ENCODE data around the gene UBR3.
"Not testable (repeated sequence)": the region's sequence is repeated elsewhere in the genome, so short reads cannot be mapped to it uniquely, and the experiment has no call there.

Gene UBR3, protein sequence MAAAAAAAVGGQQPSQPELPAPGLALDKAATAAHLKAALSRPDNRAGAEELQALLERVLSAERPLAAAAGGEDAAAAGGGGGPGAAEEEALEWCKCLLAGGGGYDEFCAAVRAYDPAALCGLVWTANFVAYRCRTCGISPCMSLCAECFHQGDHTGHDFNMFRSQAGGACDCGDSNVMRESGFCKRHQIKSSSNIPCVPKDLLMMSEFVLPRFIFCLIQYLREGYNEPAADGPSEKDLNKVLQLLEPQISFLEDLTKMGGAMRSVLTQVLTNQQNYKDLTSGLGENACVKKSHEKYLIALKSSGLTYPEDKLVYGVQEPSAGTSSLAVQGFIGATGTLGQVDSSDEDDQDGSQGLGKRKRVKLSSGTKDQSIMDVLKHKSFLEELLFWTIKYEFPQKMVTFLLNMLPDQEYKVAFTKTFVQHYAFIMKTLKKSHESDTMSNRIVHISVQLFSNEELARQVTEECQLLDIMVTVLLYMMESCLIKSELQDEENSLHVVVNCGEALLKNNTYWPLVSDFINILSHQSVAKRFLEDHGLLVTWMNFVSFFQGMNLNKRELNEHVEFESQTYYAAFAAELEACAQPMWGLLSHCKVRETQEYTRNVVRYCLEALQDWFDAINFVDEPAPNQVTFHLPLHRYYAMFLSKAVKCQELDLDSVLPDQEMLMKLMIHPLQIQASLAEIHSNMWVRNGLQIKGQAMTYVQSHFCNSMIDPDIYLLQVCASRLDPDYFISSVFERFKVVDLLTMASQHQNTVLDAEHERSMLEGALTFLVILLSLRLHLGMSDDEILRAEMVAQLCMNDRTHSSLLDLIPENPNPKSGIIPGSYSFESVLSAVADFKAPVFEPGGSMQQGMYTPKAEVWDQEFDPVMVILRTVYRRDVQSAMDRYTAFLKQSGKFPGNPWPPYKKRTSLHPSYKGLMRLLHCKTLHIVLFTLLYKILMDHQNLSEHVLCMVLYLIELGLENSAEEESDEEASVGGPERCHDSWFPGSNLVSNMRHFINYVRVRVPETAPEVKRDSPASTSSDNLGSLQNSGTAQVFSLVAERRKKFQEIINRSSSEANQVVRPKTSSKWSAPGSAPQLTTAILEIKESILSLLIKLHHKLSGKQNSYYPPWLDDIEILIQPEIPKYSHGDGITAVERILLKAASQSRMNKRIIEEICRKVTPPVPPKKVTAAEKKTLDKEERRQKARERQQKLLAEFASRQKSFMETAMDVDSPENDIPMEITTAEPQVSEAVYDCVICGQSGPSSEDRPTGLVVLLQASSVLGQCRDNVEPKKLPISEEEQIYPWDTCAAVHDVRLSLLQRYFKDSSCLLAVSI (N-terminal part only)

GRCh38 chr2:169827272-169828140 lies at the start of gene UBR3:
Gene UBR3, plus strand, starts transcription at chr2:169827454. Its CDS starts 54 bp downstream, at chr2:169827508.
- DNase-seq: peak; percentile 87

GRCh38 chr2:169778446-169778845 lies 48.8 kb upstream of the UBR3 start:
- no peak for DNase-seq

DNA sequence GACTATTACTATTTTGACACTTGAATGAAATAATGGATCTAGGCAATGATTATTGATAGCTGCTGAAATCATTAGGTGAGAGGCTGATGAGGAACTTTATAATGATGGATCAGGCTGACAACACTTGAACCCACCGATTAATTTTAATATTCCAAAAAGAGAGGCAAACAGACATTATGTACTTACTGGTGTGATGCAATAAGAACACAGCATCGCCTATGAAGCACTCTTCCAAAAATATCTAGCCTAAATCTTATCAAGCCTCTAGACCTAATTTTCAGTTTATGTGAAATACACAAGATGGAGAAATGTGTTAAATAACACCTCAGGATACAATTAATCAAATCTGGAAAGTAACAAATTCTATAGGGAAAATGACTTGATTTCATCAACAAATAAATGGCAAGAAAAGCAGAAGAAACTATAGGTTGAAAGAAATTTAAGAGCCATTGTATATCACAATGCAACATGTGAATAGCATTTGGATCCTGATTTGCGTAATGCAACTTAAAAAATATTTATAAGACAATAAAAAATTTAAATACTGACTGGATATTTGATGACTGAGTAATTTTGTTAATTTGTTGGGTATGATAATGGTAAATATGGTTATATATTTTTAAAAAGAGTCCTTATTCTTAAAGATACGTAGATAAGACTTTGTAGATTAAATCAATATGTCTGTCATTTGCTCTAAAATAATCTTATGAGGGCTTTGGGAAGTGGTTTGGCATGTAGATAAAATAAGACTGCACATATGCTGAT lies 45.8 kb upstream of the UBR3 start:
- no peak for DNase-seq

DNA sequence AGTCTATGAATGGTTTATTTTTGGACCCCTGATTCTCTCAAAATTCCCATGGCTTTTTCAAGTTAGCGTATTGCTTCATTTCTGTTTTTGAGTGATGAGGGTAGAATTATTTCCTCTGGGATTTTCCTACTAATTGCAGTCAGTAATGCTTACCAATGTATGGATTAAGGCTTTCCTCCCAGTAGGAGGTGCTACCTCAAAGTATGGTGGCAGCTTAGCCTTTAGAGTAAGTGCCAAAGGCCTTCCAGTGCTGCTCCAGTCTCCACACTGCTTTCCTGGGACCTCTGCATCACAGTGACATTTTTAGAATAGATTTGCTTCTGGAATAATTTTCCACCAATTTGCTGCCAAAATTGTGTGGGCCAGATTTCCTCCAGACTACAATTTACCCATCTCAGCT lies 44.7 kb upstream of the UBR3 start:
- DNase-seq: no peak

- DNase-seq: no peak
These were observed 36.7 kb upstream of the UBR3 start for GRCh38 chr2:169790581-169790980.

GRCh38 chr2:169795181-169795580 lies 32.1 kb upstream of the UBR3 start:
- DNase-seq: no peak

GRCh38 chr2:169796441-169796840 lies 30.8 kb upstream of the UBR3 start:
- no peak for DNase-seq

DNA sequence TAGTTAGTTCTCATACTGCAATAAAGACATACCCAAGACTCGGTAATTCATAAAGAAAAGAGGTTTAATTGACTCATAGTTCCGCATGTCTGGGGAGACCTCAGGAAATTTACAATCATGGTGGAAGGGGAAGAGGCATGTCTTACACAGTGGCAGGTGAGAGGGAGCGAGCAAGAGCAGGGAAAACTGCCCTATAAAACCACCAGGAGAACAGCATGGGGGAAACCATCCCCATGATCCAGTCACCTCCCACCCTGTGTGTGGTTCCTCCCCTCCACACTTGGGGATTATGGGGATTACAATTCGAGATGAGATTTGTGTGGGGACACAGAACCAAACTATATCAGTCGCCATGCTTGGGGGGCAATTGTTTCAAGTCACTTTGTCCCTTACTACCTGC lies 29.7 kb upstream of the UBR3 start:
- DNase-seq: no peak

DNA sequence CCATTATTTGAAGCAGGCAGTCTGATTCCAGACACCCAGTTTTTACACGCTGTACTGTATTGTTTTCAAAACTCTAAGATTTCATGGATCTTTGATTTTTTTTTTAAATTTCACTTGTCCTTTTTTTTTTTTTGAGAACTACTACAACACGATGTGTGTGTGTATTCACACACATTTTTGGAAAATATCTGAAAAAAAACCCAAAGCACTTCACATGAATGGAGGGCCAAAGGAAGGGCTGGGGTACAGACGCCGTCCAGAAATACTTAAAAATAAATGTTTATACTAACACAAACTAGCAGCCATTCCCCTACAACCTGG lies 28.9 kb upstream of the UBR3 start:
- no peak for DNase-seq

DNA sequence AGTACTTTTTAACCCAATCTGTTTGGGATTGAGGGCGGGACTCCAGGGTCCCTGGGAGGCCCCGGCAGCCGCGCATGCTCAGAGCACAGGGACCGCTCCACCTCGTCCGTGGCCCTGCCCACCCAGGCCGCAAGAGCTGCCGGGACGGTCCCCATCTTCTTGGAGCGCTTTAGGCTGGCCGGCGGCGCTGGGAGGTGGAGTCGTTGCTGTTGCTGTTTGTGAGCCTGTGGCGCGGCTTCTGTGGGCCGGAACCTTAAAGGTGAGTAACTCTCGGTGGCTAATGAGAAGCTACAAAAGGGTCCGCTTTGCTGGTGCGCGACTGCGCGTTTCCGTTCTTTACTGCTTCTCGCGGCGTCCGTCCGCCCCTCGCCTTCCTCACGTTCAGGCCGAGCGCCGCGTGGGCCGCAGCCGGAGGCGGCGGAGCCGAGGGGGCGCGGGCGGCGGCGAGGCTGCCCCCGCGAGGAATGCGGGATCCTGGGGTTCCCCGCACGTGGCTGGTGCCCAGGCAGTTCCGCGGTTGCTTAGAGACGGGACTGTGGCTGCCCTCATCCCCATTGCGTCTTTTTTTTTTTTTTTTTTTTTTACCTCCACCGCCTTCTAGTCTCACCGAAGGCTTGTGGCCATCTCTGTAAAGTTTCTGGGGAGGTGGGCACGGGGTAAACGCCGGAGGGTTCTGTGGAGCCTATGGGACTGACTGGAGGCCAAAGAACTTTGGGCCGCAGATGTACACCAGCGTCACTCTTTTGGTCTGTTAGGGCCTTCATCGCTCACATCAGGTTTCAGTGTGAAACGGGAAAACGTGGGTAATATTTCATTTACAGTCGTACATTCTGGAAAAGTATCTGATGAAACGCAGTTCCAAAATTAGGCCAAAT lies 28.3 kb upstream of the UBR3 start, which contains the start of gene SSB:
TSS of gene SSB (plus strand) at position 154 of the 875 bp plus-strand sequence. CDS start 2,090 bp downstream, outside the sequence.
- peak; percentile 66 for DNase-seq

DNA sequence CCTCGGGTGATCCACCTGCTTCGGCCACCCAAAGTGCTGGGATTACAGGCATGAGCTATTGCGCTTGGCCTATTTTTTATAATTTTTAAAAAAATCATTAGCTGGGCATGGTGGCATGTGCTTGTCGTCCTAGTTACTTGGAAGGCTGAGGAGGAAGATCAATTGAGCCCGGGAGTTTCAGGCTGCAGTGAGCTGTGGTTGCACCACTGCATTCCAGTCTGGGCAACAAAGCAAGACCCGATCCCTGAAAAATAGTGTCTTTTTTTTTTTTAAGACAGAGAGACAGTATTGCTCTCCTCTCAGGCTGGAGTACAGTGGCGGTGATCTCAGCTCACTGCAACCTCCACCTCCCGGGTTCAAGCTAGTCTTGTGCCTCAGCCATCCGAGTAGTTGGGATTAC lies 23.8 kb upstream of the UBR3 start:
- DNase-seq: no peak

DNA sequence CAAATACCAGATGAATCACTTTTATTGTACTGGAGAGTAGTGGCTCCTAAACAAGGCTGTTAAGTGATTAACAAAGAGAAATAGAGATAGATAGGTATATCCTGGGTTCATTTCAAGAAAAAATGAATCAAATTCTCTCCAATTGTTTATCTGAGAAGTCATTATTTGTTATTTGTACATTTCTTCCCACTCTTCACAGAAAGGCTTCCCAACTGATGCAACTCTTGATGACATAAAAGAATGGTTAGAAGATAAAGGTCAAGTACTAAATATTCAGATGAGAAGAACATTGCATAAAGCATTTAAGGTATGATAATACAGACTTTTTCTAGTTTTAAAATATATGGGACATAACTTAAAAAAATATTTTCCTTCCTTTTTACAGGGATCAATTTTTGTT lies 20.7 kb upstream of the UBR3 start:
- DNase-seq: no peak

DNA sequence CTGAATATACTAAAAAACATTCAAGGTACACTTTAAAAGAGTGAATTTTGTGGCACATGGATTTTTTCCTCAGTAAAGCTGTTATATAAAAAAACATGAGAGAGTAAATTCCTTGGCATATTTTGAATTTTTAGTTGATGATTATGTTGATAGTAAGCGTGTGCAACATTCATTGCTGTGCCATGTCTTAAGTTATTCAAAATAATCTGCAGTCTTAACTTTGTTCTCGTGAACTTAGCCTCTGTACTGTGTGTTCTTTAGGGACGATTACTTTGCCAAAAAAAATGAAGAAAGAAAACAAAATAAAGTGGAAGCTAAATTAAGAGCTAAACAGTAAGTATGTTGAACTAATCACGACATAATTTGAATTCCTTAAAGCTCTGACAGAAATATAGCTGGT lies 19.0 kb upstream of the UBR3 start:
- DNase-seq: no peak

- DNase-seq: no peak
These were observed 11.4 kb upstream of the UBR3 start for GRCh38 chr2:169815849-169816248.

GRCh38 chr2:169816961-169817360 lies 10.3 kb upstream of the UBR3 start:
- not testable (repeated sequence) for DNase-seq

DNA sequence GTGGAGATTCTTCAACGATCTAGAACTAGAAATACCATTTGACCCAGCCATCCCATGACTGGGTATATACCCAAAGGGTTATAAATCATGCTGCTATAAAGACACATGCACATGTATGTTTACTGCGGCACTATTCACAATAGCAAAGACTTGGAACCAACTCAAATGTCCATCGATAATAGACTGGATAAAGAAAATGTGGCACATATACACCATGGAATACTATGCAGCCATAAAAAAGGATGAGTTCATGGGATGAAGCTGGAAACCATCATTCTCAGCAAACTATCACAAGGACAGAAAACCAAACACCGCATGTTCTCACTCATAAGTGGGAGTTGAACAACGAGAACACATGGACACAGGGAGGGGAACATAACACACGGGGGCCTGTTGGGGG lies 9.9 kb upstream of the UBR3 start:
- not testable (repeated sequence) for DNase-seq

DNA sequence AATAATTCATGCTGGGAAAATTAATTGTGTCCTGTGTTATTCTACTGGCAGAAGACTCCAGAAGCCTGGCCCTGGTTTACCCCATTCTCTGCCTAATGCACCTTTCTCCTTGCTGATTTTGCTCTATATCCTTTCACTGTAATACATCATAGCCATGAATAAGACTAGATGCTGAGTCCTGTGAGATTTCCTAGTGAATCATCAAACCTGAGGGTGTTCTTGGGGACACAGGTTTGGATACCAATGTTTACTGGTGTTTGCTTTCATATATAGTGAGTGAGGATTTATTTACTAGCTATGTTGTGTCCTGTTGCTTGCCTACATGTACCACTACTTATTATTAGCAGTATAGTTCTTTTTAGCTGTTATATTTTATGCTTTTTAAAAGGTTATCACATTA lies 9.0 kb upstream of the UBR3 start:
- DNase-seq: no peak

GRCh38 chr2:169819106-169819505 lies 8.1 kb upstream of the UBR3 start:
- no peak for DNase-seq

DNA sequence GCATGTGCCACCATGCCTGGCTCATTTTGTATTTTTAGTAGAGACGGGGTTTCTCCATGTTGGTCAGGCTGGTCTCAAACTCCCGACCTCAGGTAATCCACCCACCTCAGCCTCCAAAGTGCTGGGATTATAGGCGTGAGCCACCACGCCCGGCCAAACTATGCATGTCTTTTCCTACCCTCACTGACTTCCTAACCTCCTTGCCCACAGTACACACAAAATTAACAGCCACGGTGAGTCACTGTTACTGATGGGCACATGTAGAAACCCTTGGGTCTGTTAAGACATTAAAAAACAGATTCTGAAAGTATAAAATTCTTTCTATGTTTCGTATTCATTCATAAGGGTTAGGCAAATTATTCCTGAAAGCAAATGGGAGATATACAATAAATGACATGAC lies 7.2 kb upstream of the UBR3 start:
- DNase-seq: not testable (repeated sequence)

DNA sequence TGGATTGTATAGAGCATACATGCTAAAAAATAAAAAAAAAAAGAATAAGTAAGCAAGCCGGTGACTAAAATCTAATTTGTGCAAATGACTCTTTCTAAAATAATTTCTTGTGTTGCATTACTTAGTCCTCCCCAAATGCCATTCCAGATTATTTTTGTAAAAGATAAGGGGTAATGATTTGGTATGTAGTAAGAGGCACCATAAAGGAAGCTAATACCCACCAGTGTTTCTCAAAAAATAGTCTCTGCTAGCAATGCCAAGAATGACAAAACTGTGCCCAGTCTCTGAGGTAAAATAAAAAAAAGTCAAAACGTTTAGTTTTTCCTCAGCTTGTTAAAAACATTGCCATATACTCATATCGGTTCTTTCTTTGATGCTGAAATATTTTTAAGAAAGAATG lies 5.2 kb upstream of the UBR3 start:
- DNase-seq: no peak

All from 8988T (cell line).